ENCODE results near the gene MEAK7. TPM values are rescaled to one million over a fixed set of nuclear protein-coding genes. Genes with fewer than 3 reads are reported as not detected.
A peak's percentile ranks its signal among the peaks of the same experiment; 100 is the strongest.

MEAK7 gene, protein sequence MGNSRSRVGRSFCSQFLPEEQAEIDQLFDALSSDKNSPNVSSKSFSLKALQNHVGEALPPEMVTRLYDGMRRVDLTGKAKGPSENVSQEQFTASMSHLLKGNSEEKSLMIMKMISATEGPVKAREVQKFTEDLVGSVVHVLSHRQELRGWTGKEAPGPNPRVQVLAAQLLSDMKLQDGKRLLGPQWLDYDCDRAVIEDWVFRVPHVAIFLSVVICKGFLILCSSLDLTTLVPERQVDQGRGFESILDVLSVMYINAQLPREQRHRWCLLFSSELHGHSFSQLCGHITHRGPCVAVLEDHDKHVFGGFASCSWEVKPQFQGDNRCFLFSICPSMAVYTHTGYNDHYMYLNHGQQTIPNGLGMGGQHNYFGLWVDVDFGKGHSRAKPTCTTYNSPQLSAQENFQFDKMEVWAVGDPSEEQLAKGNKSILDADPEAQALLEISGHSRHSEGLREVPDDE
- total RNA-seq = 10.8 TPM
- long read RNA-seq, full-length matches to known transcripts = 6 of 15 reads
- long read RNA-seq, partial matches to known transcripts = 3 of 15 reads
- long read RNA-seq, other reads (novel, unspliced or antisense) = 6 of 15 reads

DNA sequence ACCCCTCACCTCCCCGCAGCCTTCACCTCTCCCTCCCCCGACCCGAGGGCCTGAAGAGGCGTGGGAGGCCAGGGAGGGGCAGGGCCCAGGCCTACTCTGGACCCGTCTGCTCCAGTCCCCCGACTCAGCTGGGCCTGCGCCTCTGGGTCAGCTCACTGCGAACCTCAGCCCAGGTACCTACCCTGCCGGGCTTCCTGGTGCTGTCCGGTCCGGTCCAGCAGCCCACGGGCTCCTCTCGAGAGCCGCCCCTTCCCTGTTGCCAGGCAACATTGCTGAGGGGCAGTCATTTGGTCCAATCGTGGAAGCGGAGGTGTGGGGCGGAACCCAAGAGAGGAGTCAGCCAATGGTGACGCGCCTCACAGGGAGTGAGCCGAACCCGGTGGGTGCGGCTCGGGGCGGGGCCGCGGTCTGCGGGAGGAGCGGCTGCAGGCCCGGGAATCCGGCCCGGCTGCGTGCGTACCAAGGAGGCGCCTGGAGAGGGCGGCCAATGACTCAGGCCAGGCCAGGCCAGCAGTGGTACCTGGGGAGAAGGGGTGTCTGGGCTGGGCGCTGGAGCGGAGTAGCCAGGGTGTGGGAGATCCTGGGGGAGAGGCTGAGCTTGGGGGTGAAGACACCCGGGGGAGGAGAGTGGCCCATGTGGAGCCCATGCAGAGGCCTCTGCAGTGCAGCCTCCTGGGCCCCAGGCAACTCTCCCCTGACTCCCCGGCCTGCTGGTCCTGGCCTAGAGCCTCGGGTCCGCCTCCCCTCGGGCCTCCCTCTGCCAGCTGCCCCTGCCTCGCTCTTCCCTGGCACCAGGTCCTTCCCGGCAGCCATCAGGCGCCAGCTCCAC lies at the start of gene MEAK7:
MEAK7 (minus strand) TSS at position 240 of the 829 bp plus-strand sequence. CDS start 6,573 bp downstream, outside the sequence.
- intact Hi-C loops (cut with DNase I) = no loop called here
- Histone ChIP-seq H3K27me3 (no peaks in the 10 kb centered on the region), H3K36me3 (no peaks in the 10 kb centered on the region), H3K4me1 (peaks cover 16% of the 10 kb centered on the region), H3K9me3 (no peaks in the 10 kb centered on the region), H3K27ac (peak within 1 kb of the TSS; percentile 87), H3K4me3 (peak within 1 kb of the TSS; percentile 78)
- peak; percentile 98 for ATAC-seq
- DNase-seq = peak; percentile 99
- peak; percentile 13 for TF ChIP-seq CTCF (IDR thresholded peaks at IDR 0.05)

DNA sequence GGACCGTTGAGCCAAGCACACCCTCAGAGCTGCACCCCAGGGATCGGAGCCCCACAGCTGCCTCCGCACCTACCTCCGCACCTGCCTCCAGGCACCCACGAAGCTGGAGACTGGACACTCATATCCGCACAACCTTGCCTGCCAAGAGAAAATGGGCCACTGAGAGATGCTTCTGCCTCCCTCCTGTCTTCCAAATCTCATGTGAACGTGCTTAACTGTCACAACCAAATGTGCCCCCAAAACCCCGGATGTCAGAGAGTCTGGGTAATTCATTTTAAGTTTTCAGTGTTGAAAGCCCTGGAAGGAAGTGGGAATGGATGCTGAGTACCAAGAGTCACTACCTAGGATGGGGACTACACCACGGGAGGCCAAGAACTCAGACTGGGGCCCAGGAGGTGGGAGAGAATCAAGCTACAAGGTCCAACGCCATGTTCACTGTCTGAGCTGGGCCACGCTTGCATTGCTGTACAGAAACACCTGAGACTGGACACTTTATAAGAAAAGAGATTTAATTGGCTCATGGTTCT lies 49.5 kb upstream of the MEAK7 start:
- Histone ChIP-seq H3K27ac (no peak overlapping the region), H3K27me3 (no peaks in the 10 kb centered on the region), H3K9me3 (no peaks in the 10 kb centered on the region), H3K36me3 (no peaks in the 10 kb centered on the region), H3K4me3 (no peak overlapping the region), H3K4me1 (no peaks in the 10 kb centered on the region)
- intact Hi-C loops (cut with DNase I) = no loop called here
- no peak for ATAC-seq
- no peak for TF ChIP-seq CTCF (IDR thresholded peaks at IDR 0.05)
- no peak for DNase-seq

GRCh38 chr16:84552135-84552534 lies 47.7 kb upstream of the MEAK7 start:
- no peaks in the 10 kb centered on the region for H3K36me3 ChIP-seq
- H3K9me3 ChIP-seq = no peaks in the 10 kb centered on the region
- TF ChIP-seq CTCF (IDR thresholded peaks at IDR 0.05) = no peak
- intact Hi-C loops (cut with DNase I) = no loop called here
- H3K27ac ChIP-seq = no peak overlapping the region
- no peak for DNase-seq
- ATAC-seq = no peak
- H3K4me3 ChIP-seq = no peak overlapping the region
- H3K27me3 ChIP-seq = no peaks in the 10 kb centered on the region
- no peaks in the 10 kb centered on the region for H3K4me1 ChIP-seq

DNA sequence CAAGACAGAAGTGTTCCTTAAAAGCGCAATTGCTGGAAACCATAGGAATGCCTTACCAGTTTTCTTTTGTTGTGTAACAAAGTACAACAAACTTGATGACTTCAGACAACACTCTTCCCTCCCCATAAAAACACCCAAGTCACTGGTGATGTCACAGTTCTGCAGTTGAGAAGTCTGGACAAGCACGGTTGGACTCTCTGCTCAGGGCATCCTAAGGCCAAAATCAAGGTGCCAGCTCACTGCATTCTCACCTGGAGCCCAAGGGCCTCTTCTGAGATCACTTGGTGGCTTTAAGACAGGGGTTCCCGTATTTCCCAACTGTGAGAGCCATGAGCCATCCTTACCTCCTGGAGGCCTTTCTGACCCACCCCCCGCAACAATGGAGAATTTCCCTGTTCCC lies 45.6 kb upstream of the MEAK7 start:
- H3K4me3 ChIP-seq = no peak overlapping the region
- H3K36me3 ChIP-seq = no peaks in the 10 kb centered on the region
- DNase-seq (no peak), ATAC-seq (no peak)
- no peaks in the 10 kb centered on the region for H3K9me3 ChIP-seq
- H3K4me1 ChIP-seq = no peaks in the 10 kb centered on the region
- TF ChIP-seq CTCF (IDR thresholded peaks at IDR 0.05) = no peak
- H3K27ac ChIP-seq = no peak overlapping the region
- intact Hi-C loops (cut with DNase I) = no loop called here
- H3K27me3 ChIP-seq = no peaks in the 10 kb centered on the region

DNA sequence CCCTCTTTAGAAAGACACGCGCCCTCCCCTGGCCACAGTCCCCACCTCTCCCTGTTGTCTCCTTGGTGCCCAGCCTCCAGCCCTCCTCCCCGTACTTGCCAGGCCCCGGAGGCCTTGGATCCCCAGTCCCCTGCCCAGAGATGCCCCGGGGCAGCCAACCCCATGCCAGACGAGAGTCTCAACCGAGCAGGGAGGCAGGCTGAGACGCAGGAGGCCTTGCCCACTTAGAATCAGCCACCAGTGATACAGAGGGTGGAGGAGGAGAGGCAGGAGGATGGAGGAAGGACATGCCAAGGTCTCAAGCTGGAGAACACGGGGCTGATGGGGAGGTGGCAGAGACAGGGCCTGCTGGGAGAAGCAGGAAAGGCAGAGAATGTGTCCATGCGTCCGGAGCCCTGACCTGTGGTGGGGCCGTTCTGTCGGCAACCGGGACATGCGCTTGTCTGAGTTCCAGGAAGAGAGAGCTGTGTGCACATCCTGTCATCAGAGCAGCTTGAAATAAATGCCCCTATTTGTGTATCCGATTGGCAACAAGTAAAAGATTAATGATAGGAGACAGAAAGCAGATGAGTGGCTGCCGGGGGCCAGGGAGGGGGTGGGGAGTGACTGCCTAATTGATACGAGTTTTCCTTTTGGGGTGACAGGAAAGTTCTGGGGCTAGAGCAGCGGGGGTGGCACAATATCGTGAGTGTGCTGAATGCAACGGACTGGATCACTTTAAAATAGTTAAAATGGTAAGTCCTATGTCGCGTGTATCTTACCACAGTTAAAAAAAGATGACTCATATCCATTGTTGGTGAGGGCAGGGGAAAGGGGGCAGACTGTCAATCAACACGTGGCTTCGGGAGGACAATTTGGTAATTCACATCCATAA lies 44.7 kb upstream of the MEAK7 start:
- H3K36me3 ChIP-seq = no peaks in the 10 kb centered on the region
- no peak overlapping the region for H3K4me3 ChIP-seq
- intact Hi-C loops (cut with DNase I) = no loop called here
- H3K27ac ChIP-seq = peak overlapping the region; percentile 60
- no peaks in the 10 kb centered on the region for H3K27me3 ChIP-seq
- DNase-seq (no peak), ATAC-seq (peak; percentile 65)
- H3K9me3 ChIP-seq = no peaks in the 10 kb centered on the region
- no peaks in the 10 kb centered on the region for H3K4me1 ChIP-seq
- TF ChIP-seq CTCF (IDR thresholded peaks at IDR 0.05) = no peak
